T-helper 1 cell (primary cell): ENCODE results near the gene ARHGAP6.
A peak's percentile ranks its signal among the peaks of the same experiment; 100 is the strongest.
"Not testable (repeated sequence)": the region's sequence is repeated elsewhere in the genome, so short reads cannot be mapped to it uniquely, and the experiment has no call there.

ENCODE experiments used
- DNase-seq, 5 donors: peaks; one replicate each; pipeline ENCODE4 v3.0.0-alpha.2; 2012 to 2020

ARHGAP6 gene

GRCh38 chrX:11567528-11568220 lies 98.0 kb downstream of the ARHGAP6 start:
- DNase-seq = no peak

- no peak for DNase-seq
Observed at GRCh38 chrX:11566789-11567188, 98.9 kb downstream of the ARHGAP6 start.

DNA sequence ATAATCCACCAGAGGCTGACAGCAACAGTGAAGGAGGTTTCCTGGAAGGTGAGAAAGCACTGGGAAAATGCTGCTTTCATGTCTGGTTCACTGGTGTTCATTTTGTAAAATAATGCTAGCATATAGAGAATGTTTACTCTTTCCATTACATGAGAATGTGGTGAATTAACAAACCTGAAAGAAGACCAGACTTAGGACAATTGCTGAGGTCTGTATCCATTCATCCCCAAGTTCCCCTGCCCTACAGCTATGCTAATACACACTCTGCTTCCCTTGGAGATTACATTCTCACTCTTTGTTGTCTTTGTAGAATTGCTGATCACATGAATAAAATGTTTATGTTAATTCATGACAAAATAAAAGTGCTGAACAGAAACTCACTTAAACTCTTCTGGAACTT lies 99.5 kb downstream of the ARHGAP6 start:
- DNase-seq = no peak

- no peak for DNase-seq
Observed at GRCh38 chrX:11564546-11564945, 101.2 kb downstream of the ARHGAP6 start.

GRCh38 chrX:11562570-11562969 lies 103.2 kb downstream of the ARHGAP6 start:
- DNase-seq = no peak

DNA sequence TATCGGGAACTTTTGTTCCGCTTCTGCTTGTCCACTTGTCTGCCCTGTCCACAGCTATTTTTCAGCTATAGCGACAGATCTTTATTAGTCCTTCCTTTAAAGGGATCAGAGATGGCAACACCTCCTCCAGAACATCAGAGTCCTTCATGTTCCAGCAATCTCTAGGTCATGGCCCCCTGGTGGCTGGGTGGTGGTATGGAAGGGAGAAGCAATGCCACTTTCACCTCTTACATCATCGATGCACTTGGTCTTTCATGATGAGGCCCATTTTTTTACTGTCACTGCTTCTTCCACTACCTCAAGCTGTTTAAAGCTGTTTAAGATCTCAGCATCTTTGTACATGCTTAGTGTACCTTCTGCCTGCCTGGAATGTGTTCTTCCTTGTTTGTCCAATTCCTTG lies 106.7 kb downstream of the ARHGAP6 start:
- peak in 4 of 5 donors; percentile 10 to 36 (median 14) for DNase-seq

GRCh38 chrX:11557120-11557519 lies 108.6 kb downstream of the ARHGAP6 start:
- DNase-seq = no peak

- DNase-seq = no peak
Observed at GRCh38 chrX:11555759-11556158, 110.0 kb downstream of the ARHGAP6 start.

DNA sequence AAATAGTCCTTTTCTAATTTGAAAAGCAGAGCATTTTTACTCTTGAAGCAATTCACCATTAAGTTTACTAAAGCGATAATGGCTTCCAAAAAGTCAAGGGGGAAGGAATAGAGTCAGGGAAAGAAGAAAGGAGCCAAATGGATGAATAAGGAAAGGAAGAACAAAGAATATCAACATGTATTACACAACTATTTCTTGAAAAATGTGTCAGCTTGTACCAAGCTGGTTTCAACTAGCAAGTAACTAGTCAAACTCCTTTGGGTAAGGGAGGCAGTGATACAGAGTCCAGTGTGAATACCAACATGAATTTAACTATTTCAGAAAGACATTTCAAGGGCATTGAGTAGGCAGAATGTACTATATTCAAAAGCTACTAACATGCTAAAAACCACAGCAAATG lies 112.1 kb downstream of the ARHGAP6 start:
- DNase-seq = no peak

DNA sequence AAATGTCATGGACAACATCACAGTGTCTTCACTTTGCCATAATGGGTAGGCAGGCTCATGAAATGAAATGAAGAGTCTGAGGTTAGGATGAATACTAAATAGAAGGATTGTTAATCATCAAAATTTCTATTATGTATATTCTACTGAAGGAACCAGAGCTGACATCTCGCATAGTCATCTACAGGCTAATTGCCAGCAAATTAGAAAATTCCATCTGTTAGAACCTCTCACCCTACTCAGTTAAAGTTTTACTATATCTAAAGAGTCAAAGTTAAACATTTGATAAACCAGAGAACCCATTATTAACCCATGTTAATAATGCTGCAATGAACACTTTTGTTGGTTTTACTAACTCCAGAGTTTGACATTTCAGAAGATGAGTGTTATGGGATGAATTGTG lies 114.6 kb downstream of the ARHGAP6 start:
- no peak for DNase-seq

GRCh38 chrX:11546917-11547316 lies 118.8 kb downstream of the ARHGAP6 start:
- DNase-seq = no peak

DNA sequence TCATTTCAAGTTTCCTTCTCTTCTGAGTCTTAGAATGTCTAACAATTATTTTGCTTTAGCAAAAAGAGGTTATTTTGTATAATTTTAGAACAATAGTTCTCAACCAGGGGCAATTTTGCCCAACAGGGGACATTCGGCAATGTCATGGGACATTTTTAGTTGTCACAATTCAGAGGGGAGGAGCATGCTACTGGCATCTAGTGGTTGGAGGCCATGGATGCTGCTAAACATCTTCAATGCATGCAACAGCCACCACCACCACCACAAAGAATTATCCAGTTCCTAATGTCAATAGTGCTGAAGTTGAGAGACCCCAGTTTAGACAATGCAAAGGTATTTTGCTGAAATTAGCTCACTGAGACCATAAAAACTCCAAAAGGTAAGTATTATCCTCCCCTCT lies 122.5 kb downstream of the ARHGAP6 start:
- no peak for DNase-seq

- no peak for DNase-seq
Observed at GRCh38 chrX:11541510-11541909, 124.2 kb downstream of the ARHGAP6 start.

- DNase-seq = no peak
Observed at GRCh38 chrX:11540532-11541377, 125.0 kb downstream of the ARHGAP6 start.

DNA sequence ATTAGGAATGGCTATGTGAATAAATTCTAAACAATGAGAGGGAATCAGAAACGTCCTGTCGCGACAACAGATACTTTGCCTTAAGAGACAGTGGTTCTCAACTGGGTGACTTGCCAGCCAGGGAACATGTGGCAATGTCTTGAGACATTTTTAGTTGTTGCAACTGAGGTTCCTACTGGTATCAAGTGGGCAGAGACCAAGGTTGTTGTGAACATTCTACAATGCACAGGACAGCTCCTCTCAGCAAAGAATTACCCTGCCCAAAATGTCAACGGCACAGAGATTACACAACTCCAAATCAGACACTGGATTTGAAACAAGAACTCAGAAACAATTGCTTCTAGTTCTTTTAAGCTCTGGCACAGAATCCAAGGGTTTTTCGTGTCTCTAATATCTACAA lies 128.6 kb downstream of the ARHGAP6 start:
- DNase-seq = no peak

DNA sequence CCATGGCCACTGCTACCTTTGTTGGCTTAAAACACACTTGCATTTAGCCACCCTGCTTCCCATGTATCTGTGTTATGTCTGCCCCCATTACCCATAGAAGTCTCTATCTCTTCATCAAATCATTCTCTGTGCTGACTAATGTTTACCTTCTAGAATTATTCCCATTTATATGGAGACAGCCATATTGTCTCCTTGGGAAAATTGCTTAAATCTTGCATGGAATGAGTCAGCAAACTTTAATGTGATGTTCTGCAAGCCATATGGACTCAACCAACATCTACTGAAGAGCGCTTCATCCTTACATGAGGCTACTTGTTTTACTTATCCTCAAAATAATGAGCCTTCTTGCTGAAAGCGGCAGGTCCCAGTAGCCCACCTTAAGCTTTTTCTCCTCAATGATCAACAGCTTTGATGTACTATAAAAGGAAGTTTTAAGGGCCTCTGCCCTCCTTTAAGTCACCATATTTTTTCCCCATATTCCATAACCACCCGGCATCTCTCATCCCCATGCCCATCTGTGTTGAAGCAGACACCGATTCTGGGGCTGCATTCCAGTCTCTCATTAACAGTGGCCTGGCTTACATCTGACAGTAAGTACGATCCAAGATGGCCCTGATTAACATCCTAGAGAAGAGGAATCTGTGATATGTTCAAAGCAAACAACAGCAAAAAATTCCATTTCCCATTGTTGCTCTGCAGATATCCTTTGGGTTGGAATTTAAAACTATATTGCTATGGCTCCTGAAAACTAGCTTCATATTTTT lies 130.4 kb downstream of the ARHGAP6 start:
- no peak for DNase-seq

GRCh38 chrX:11533199-11533651 lies 132.5 kb downstream of the ARHGAP6 start:
- peak in 1 of 5 donors; percentile 81 for DNase-seq

DNA sequence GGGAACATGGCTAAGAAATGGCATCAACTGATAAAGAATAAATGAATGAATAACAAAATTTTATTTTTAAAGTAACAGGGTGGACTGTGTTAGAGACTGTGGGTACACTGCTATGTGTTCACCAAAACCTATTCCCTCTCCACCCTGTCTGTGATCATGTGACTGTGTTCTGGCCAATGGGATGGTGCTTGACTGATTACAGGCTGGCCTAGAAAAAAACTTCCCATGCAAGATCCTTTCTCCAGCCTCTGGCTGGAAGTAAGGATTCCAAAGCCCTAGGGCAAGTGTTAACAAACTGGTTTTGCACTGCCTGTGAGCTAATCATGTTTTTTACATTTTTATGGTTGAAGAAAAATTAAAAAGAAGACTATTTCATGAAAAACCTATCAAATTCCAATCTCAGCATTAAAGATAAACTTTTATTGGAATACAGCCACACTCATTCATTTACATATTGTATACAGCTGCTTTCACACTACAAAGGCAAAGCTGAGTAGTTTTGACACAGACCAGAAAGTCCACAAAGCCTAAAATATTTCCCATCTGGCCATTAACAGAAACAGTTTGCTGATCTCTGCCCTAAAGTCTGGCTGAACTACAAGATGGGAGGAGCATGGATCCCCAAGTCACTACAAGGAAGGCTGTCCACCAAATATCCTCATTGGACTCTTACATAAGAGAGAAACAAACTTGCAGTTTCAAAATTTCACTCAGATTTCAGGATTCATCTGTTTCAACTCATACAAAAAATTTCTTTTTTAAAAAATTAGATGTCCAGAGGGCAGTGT lies 133.2 kb downstream of the ARHGAP6 start:
- DNase-seq = no peak

- DNase-seq = no peak
Observed at GRCh38 chrX:11531226-11531625, 134.5 kb downstream of the ARHGAP6 start.

- DNase-seq = no peak
Observed at GRCh38 chrX:11530621-11531020, 135.1 kb downstream of the ARHGAP6 start.

GRCh38 chrX:11528623-11529022 lies 137.1 kb downstream of the ARHGAP6 start:
- DNase-seq = no peak

DNA sequence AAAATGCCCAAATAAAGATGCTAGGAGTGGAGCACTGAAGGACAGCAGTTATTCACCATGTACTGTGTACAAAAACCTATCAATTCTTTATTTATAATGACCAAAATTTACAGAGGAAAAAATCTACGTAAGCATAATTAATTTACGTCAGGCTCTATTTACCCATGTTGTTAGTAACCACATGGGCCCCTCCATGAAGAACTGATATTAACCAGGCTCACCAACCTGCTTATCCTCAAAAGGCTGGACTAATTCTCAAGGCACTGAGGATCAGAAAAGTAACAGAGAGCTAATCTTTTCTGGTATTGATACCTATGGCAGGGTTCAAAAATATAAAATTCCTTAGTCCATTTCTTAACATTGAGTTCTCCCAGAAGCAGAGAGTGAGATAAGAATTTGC lies 140.0 kb downstream of the ARHGAP6 start:
- DNase-seq = no peak

GRCh38 chrX:11519234-11519633 lies 146.5 kb downstream of the ARHGAP6 start:
- DNase-seq = not testable (repeated sequence)
